Colonic mucosa (tissue), 4 donors: Measurements from ENCODE around the gene ESPL1. TPM values are rescaled to one million over a fixed set of nuclear protein-coding genes. Genes with fewer than 3 reads are reported as not detected.
A peak's percentile ranks its signal among the peaks of the same experiment; 100 is the strongest.

ENCODE experiments used
- DNase-seq: peaks from one replicate; pipeline ENCODE4 v3.0.0-alpha.2; 2020
- H3K27ac ChIP-seq: fragments of 200-600 bp; one replicate; pipeline ENCODE4 v1.8.0; 2021
- H3K27me3 ChIP-seq: fragments of 200-600 bp; one replicate; pipeline ENCODE4 v1.8.0; 2021
- H3K36me3 ChIP-seq: fragments of 200-600 bp; one replicate; pipeline ENCODE4 v1.8.0; 2021
- H3K4me1 ChIP-seq: fragments of 200-600 bp; one replicate; pipeline ENCODE4 v1.8.0; 2021; ENCODE audit warnings: mild to moderate bottlenecking
- H3K4me3 ChIP-seq: fragments of 200-600 bp; one replicate; pipeline ENCODE4 v1.8.0; 2021
- H3K9ac ChIP-seq, 2 donors: one replicate each; pipeline ENCODE4 v1.7.0; 2013; ENCODE audit warnings: control low read depth in 2 of 2, low read depth in 2 of 2, low read length in 2 of 2
- H3K9me3 ChIP-seq: fragments of 200-600 bp; one replicate; pipeline ENCODE4 v1.8.0; 2021
- CTCF ChIP-seq: fragments of 200-600 bp; IDR thresholded peaks from one replicate; pipeline ENCODE4 v1.8.0; 2022; ENCODE audit warnings: antibody characterized with exemption, mild to moderate bottlenecking
- intact Hi-C: fragments of 100-400 bp; cut with DNase I; formaldehyde crosslinking; loops from one replicate; pipeline ENCODE4 v1.14.1; 2022
- total RNA-seq, 2 donors: library from RNA; stranded (reverse); fragmentation: NEBNext Ultra II Directional in 1 of 2; extraction: Animal tissue kit (Norgen Biotek cat#: 25700) in 1 of 2; gene quantifications; one replicate each; pipeline ENCODE4 v1.2.1, GENCODE V29; 2021
- donor health status: healthy.
- donor health status: DM: no; HTN: no; CAD: no.
- donor health status: DM: no; HTN: no; CAD: no.

Gene ESPL1
- total RNA-seq, 2 donors from 2014 or later: 9.6 to 34.6 TPM

GRCh38 chr12:53233671-53234121 lies 34.4 kb upstream of the ESPL1 start:
- H3K4me1 ChIP-seq: peaks cover 21% of the 10 kb centered on the region
- H3K36me3 ChIP-seq: no peaks in the 10 kb centered on the region
- H3K9me3 ChIP-seq: no peaks in the 10 kb centered on the region
- no peak for TF ChIP-seq CTCF
- intact Hi-C loops: no loop called here
- H3K27me3 ChIP-seq: no peaks in the 10 kb centered on the region
- no peak overlapping the region for H3K4me3 ChIP-seq
- peak; percentile 61 for DNase-seq
- no peak overlapping the region for H3K27ac ChIP-seq
- H3K9ac ChIP-seq: peak overlapping the region in 1 of 2 donors; percentile 76

GRCh38 chr12:53234271-53234914 lies 33.7 kb upstream of the ESPL1 start:
- TF ChIP-seq CTCF: no peak
- Histone ChIP-seq H3K4me1 (peaks cover 21% of the 10 kb centered on the region), H3K9ac (peak overlapping the region in 1 of 2 donors; percentile 57), H3K36me3 (no peaks in the 10 kb centered on the region), H3K27ac (no peak overlapping the region), H3K9me3 (no peaks in the 10 kb centered on the region), H3K27me3 (no peaks in the 10 kb centered on the region), H3K4me3 (no peak overlapping the region)
- intact Hi-C loops: no loop called here
- no peak for DNase-seq

- H3K27ac ChIP-seq: no peak overlapping the region
- H3K36me3 ChIP-seq: no peaks in the 10 kb centered on the region
- no peak overlapping the region for H3K4me3 ChIP-seq
- H3K27me3 ChIP-seq: no peaks in the 10 kb centered on the region
- peaks cover 21% of the 10 kb centered on the region for H3K4me1 ChIP-seq
- DNase-seq: no peak
- no peak for TF ChIP-seq CTCF
- no peaks in the 10 kb centered on the region for H3K9me3 ChIP-seq
- no peak overlapping the region for H3K9ac ChIP-seq
- intact Hi-C loops: no loop called here
These were observed 32.9 kb upstream of the ESPL1 start for GRCh38 chr12:53235164-53235563.

DNA sequence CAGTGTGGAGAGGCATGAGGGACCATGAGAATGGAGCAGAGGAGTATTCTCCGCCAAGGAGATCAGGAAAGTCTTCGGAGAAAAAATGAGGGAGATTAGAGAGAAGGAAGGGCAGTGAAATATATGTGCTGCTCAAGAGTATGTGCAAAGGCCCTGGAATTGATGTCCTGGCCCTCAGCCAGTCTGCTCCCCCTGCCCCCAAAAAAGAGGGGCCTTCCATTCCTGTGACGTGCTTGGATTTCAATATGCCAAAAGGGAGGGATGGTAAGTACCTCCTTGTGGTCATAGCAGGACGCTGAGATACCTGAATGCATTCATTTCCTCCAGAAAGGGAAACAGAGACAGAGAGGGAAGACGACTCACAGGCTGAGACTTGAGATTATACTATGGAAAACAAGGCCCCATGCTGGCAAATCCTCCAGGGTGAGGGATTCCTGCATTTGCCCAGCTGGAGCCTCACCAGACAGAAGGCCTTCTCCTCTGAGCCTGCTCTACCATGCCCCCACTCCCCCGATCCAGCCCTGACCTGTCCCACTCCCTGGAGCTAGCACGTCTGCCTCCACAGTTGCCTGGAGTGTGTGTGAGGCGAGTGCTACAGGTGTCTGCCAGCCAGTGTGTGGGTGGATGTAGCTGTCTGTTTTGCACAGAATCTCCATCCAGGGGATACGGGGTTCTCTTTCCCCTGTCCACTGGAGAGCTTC lies 32.2 kb upstream of the ESPL1 start:
- TF ChIP-seq CTCF: no peak
- intact Hi-C loops: no loop called here

DNA sequence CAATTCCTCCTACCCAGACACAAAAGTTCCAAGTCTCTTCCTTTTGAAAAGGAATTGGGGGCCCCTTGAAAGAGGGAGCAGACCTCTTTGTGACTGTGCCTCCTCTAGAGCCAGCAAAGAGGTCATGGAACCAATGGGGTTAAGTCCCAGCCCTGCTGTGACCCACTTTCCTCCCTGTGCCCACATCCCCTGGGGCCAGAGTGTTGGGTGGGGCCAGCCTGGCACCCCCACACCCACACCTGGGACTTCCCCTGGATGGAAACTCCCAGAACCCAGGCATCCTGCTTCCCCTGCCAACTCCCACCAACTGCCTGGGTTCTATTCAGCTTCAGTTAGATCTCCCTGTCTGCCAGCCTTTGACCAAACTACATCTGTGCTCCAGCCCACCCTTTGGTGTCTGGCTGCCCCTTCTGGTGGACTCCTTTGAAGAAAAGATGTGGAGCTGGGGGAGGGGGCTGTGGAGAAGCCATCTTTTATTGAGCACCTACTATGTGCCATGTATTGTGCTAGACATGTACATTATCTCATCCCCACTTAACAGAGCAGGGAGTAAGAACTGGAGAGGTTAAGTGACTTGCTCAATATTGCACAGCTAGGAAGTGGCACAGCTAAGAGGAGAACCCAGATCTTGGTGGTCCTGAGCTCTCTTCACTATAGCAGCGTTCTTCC lies 31.5 kb upstream of the ESPL1 start:
- H3K4me1 ChIP-seq: peaks cover 19% of the 10 kb centered on the region
- DNase-seq: no peak
- no peak for TF ChIP-seq CTCF
- H3K36me3 ChIP-seq: no peaks in the 10 kb centered on the region
- H3K27ac ChIP-seq: no peak overlapping the region
- no peak overlapping the region for H3K9ac ChIP-seq
- no peaks in the 10 kb centered on the region for H3K9me3 ChIP-seq
- no peak overlapping the region for H3K4me3 ChIP-seq
- intact Hi-C loops: no loop called here
- no peaks in the 10 kb centered on the region for H3K27me3 ChIP-seq

More for the DNA sequence above, 32.2 kb upstream of the ESPL1 start:
- no peak for DNase-seq
- Histone ChIP-seq H3K27ac (no peak overlapping the region), H3K4me1 (peaks cover 21% of the 10 kb centered on the region), H3K4me3 (no peak overlapping the region), H3K36me3 (no peaks in the 10 kb centered on the region), H3K9me3 (no peaks in the 10 kb centered on the region), H3K27me3 (no peaks in the 10 kb centered on the region), H3K9ac (no peak overlapping the region)
